Islet precursor cell (in vitro differentiated cells): Measurements from ENCODE around the gene RNF144B.
A peak's percentile ranks its signal among the peaks of the same experiment; 100 is the strongest.
"Not testable (repeated sequence)": the region's sequence is repeated elsewhere in the genome, so short reads cannot be mapped to it uniquely, and the experiment has no call there.

ENCODE experiments used
- DNase-seq: peaks from one replicate; pipeline ENCODE4 v3.0.0-alpha.2; 2018

RNF144B gene

DNA sequence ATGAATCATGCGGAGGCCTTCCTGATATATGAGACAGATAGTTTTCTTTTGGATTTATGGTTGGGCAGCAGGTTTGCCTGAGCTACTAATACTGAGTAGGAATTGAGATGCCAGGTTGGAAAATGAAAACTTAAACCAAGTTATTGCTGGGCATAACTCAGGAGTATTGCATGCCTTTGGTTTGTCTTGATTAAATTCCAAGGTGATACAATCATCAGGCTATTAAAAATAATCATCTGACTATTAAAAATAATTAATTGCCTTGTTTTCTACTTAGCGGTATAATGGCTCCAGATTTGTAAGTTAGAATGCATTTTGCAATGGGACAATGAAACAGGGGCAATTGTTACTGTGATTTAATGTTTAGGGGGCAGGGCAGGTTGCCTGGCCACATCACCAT, 15.5 kb upstream of the RNF144B start:
- no peak for DNase-seq

DNA sequence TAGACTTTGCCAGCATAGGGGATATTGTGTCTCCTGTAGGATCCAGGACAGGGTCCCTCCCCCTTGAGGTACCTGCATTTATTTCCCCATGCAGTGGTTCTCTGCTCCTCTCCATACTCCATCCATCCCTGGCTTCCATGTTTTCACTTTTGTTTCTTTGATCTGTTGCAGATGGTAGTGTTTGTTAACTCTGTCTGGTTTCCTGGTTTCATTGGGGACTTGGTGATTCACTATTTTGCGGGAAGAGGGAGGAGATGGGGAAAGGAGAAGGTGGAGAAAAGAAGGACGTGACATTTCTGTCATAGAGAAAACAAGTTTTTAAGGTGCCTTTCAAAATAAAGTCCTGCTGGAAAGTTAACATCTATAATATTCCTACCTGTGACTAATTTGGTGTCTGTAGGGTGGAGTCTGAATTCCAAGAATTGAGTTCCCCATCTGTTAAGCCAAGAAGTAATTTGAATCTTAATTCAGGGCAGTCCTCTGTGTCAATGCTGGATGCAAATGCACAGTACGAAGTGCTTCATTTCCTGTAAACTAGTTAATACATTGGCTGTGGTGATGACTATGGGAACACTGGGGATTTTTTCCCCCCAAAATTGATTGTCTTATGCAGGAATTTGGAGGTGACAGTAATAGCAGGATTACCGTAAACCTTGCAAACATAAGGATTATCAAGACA, 6.9 kb upstream of the RNF144B start:
- no peak for DNase-seq

DNA sequence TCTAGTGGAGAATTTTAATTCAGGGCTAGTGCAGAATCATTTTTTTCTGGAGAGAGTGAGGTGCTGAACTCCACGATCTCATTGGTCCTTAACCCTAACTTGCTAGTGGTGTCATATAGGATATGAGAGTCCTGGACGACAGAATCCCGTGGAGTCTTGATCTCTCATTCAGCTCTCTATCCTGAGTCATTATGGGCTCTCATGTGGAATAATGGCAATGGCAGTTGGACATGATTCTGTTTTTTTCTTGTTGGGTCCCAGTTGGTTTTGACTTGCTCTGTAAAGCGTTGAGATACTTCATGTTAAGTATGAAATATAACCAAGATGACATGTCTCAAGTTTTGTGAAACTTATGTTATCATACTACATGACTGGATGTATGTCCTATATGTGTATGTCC, 6.3 kb upstream of the RNF144B start:
- no peak for DNase-seq

DNA sequence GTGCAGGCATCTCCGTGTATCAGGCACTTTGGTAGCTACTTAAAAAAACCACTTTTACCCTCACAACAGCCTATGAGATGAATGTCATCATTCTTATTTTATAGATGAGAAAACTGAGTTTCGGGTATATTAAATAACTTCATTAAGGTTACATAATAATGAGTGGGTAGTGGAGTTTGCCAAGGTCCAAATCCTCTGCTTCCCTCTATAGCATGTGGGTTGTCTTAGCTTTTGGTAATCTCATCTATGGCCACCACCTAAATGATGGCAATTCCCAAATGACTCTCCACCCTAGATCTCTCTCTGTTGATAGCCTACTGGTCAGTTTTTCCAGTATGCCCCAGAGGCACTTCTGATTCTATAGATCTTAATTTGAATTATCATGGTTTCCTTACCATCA, 3.7 kb upstream of the RNF144B start:
- no peak for DNase-seq

DNA sequence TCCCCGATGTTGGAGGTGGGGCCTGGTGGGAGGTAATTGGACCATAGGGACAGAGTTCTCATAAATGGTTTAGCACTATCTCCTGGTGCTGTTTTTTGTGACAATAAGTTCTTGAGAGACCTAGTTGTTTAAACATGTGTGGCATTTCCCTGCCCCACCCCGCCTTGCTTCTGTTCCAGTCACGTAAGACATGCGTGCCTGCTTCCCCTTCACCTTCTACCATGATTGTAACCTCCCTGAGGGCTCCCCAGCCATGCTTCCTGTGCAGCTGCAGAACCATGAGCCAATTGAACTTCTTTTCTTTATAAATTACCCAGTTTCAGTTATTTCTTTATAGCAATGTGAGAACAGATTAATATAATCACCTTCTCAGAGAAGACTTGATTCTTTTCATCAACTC, 2.5 kb upstream of the RNF144B start:
- DNase-seq: no peak

DNA sequence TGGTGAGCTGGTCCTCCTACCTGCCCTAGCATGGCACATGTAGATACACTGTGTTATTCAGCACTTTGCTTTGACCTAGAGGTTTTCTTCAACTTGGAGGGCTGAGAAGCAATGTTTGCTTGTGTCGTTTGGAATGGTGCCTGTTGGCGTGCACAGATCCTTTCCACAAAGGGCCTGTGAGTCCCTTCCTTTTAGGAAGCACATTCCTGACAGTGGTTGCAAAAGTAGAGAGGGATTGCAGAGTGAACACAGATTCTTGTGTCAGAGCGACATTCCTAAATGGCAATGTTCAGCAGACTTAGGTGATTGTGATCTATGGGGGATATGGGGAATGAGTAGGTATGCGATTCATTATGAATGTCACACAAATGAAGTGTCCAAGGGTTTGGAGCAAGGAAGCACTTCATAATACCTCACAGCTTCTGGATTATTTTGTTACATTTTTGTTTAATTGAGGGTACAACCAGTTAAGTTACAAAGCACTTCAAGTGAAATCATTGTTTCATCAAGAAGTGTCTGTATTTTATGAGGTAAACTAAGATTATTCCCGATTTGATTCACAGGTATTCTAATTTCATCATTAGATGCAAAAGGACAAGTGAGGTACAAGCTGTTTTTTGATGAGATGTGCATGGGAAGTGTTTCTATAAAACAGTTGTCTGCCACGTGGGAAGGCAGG, 713 bp upstream of the RNF144B start:
- DNase-seq: peak; percentile 75

DNA sequence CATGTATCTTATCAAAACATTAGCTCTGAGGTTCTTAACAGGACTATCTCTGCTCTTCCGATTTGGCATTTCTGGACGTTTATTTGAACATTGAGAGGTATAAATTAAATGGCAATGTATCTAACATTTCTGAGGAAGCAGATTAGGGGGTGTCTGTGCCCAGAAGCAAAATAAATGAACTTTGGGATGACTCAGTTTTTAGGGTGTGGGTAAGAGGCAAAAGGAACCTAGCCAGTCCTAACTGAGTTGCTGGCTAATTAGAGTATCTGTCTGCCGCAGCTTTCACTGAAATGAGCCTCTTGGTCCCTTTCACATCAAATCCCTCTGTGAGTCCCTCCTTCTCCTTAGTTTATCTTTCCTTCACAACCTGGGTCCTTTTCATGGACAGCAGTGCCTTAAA, 1.1 kb downstream of the RNF144B start:
- no peak for DNase-seq

DNA sequence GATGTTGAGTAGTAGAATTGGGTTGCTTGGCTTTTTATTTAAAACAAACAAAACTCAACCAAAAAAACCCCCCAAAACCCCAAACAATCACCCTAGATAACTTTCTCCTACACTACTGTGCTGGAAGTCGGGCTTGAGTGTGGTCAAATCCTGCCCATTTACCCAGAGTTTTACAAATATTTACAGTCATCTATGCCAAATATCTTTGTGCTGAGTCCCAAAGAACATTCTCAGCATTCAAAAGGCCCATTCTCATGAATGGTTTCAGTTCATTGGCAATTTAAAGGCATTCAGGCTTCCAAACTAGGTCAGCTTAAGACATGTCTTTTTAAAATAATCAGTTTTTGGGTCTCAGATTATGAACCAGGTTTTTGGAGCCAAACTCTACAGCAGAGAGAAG, 1.8 kb downstream of the RNF144B start:
- no peak for DNase-seq

DNA sequence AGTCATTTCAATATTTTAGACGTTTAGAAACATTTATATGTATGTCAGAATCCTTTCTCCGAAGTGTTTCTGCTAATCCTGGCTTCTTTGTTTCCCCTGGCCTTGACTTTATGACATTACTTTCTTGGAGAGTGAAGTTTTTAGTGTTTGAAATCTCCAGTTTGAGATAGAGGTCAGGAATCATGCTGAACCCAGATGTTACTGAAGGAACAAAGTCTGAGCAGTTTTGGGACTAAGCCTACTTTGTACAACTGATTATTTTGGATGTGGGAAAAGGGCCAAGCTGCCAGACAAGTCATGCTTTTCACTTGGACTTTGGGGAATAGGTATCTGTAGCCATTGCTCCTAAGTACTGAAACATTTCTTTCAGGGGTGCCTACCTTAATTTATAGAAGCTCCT, 2.3 kb downstream of the RNF144B start:
- no peak for DNase-seq

DNA sequence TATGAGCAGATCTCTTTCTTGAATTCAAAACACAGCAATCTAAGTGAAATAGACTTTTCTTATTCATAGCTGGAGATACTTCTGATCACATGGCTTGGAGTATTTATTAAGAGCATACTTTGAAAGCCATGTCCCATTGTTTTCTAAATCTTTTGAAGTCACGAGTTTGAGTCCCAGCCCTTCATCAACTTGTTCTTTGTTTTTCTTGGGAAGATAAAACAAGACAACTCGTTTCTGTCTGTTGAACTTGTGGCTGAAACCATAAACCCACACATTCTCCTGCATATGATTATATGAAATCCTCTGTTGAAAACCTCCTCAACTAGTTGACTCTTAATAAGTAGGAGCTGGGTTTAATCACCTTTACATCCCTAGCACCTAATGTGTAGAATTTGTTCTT, 3.3 kb downstream of the RNF144B start:
- DNase-seq: no peak

DNA sequence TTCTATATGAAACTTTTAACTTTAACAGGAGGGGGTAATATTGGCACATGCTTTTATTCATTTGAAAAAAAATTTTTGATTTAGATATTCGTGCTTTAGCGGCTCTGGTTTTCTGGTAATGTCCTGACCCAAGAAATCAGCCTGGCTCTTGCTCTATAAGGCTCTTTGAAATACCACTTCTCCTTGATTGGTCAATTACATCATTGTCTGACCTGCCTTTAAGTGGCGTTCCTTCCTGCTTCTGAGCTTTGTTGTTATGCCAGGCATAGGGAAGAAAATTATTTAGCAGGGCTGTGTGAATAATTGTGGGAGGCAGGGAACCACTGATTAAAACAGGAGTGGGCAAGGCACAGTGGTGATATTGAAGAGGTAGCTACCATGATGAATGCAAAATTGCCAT, 3.9 kb downstream of the RNF144B start:
- no peak for DNase-seq

DNA sequence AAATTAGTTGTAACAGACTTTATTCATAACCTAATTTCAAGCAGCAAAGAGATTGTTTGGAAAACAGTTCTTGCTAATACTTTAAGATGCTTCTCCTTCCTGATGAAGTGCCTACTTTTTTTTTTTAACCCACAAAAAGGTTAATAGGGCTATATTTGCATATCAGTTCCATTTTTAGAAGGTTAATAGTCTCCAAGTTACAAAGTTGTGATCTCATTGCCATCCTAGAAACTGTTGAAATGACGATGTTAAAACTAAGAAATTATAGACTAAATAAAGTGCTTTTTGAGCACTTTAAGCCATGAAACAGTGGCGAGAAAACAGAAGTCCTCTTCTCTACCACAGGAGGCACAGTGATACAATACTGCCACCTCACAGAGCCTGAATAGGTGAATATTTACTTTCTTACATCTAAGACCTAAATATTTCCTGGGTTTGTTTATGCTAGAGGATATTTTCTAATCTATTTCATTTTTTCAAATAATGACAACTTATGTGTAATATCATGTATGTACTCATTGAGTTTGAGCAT, 5.3 kb downstream of the RNF144B start:
- no peak for DNase-seq

DNA sequence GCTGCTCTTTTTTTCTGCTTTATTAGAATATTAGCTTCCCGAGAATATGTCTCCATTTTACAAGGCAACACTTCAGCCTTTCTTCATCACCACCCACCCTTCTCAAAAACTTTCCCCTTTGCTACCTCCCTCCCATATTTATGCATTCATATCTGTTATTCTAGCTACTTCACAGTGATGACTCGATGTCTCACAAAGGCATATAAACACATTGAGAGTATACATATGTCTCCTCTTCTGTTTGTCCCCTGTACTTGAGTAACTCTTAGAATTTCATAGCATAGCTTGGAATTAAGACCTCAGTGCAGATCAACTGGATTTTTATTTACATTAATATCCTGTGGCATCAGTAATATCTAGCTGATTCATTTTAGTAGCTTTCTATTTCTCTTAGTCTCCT, 6.5 kb downstream of the RNF144B start:
- no peak for DNase-seq

DNA sequence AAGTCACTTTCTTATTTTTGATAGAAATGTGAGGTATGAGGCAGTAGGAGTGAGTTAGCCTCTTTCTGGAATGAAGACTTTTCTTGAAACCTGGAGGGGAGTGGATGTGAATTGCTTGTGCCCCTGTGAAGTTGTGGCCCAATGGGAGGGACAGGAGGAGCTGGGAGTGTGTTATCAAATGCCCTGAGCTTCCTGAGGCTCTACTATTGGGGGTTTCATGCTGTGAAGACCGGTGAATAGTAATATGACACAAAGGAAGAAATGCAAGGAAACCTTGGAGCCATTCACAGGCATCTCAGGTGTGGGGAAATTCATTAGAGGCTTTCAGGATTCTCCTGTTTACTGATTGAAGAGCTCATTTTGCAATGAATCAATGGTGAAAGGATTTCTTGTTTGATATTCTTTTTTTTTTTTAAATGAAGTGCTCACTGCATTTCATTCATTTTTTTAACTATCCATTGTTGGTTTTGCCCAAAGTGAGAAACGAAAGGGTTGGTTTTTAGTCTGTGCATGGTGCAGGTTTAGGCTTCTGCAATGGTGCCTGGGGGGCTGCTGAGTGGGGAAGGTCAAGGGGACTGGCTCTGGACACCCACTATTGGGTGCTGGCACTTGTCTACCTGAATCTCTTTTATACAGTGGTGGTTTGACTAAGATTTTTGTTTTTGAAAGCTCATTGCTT, 8.2 kb downstream of the RNF144B start:
- no peak for DNase-seq

DNA sequence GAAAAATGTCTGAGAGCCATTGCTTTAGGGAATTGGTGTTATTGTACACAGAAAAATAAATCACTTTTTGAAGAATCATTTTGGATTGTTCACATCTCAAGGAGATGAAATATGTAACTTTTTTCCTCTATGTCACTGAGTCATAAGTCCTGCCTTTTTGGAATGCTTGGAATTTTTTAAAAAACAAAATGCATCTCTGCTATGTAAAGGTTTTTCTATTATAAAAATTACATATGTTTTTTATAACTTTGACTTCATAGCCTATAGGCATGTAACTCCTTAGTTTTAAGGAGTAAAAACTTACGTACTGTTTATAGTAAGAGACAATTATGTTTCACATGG, 8.7 kb downstream of the RNF144B start:
- DNase-seq: no peak

DNA sequence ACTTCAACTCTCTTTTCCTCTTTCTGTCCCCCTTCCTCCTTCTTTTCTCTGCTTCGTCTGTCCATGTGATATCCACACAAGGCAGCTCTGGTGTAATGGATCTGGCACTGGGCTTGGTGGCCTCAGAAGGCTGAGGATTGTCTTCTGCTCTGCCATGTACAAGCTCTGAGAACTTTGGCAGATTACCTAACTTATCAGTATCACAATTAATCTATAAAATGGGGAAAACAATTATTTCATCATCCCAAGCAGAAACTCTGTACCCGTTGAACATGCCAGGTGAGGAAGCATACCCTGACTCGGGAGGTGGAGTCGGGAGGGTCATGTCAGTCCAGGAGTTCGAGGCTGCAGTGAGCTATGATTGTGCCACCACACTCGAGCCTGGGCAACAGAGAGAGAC, 10.6 kb downstream of the RNF144B start:
- no peak for DNase-seq

DNA sequence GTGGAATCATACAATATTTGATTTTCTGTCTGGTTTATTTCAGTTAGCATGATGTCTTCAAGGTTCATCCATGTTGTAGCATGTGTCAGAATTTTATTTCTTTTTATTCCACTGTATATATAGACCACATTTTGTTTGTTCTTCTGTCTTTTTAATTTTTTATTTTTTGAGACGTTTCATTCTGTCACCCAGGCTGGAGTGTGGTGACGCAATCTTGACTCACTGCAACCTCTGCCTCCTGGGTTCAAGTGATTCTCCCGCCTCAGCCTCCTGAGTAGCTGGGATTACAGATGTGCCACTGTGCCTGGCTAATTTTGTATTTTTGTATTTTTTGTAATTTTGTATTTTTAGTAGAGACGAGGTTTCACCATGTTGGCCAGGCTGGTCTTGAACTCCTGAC, 11.1 kb downstream of the RNF144B start:
- DNase-seq: not testable (repeated sequence)

DNA sequence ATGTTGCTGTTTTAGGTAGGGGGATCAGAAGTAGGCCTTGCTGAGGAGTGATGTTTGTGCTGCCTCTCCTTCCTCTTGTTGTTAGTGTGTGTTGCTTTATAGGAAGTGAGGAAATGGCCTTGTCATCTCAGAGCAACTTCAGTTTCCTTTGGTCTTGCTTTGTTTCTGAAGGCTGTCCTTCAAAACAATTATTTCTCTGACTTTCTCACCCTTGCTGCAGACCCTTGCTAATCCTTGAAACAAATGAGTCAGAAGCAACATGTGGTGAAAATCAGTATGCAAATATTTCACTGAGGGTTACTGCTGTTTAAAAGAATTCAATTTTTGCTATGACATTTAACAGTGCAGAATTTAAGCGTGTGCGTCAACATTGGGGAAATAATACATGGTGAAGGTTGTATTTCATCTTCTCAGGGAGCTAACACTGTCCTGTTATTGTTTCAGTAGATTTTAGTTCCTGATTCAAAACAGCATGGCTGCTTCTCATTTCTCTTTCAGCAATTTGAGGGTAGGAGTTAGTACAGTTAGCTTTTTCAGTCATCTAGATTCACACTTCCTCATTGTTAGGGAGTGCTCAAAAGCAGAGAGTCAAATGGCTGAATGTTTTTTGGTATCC, 13.8 kb downstream of the RNF144B start:
- DNase-seq: no peak

DNA sequence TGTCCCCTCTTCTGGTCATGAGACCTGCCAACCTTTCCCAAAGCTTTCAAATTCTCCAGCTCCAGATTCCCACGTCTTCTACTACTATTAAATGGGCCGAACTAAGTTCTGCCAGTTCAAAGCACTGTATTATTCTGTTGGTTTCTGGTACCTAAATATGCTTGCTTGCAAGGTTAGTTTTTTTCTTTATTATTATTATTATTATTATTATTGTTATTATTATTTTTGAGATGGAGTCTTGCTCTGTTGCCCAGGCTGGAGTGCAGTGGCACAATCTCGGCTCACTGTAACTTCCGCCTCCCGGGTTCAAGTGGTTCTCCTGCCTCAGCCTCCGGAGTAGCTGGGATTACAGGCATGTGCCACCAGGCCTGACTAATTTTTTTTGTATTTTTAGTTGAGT, 17.8 kb downstream of the RNF144B start:
- DNase-seq: not testable (repeated sequence)

DNA sequence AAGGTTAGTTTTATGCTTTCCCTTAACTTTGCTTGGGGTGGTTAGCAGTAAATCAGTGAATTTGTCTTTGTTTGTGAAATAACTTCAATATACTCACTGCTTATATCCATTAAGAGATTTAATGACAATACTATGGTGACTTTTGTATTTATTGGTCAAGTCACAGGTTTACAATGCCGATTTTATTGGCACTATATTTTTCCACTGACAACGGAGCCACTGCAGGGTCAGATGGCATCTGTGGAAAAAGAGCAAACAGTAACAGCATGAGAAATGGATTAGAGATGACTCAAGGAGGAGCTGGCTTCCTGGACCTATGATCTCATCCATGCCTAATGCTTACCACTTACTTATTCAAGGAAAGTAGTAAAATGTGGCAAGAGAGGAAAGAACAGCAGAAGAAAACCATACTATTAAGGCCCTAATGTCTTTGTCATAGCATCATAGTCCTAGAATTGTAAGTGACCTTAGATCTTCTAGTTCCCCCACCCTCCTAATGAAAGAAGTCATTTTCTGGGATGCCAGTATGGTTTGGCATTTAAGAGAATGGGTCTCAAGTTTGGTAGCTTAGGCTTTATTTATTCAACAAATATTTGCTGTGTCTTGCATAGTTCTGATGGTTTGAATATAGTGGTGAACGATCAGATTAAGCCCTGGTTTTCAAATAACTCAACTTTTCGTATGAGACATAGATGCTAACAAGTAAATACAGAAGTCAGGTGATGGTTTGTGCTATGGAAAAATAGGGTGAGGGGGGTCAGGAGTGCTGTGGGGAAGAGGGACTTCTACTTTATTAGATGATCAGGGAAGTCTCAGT, 18.5 kb downstream of the RNF144B start:
- DNase-seq: no peak

DNA sequence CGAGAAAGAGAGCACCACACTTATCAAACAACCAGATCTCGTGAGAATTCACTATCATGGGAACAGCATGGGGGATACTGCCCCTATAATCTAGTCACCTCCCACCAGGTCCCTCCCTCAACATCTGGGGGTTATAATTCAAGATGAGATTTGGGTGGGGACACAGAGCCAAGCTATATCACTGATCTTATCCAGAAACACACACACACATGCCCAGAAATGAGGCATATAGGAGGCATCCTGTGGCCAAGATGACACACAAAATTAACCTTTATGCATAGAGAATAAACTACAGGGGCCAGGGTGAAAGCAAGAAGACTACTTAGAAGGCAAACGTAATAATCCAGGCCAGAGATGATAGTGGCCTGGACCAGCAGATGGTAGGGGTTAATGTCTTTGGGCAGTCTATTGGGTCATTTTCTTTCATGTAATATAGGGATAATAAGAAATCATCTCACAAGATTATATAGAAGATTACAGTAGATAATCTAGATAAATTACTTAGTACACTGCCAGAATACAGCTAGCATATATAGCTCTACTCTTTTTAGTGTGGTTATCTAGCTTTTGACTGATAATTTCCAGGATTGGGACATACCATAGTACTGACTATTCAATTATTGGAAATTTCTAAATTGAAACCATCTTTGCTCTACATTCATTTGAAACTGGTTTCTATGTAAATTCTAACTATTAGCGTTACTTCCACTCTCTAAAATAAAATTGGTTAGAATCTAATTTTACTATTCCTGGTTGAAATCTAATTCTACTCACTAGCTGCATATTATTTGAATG, 20.0 kb downstream of the RNF144B start:
- no peak for DNase-seq

DNA sequence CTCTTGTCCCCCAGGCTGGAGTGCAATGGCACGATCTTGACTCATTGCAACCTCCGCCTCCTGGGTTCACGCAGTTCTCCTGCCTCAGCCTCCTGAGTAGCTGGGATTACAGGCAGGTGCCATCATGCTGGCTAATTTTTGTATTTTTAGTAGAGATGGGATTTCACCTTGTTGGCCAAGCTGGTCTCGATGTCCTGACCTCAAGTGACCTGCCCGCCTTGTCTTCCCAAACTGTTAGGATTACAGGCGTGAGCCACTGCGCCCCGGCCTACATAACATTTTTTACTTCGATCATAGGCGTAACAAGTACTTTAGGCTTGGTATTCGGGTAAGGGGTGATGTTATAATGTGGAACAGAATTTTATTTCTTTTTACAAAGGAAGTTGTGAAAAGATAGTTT, 22.5 kb downstream of the RNF144B start:
- not testable (repeated sequence) for DNase-seq
